Uterus (tissue), 4 donors: Measurements from ENCODE around the gene SCGB3A2. TPM values are rescaled to one million over a fixed set of nuclear protein-coding genes. Genes with fewer than 3 reads are reported as not detected.

ENCODE experiments used
- DNase-seq, 2 donors: peaks; one replicate each; pipeline ENCODE4 v3.0.0-alpha.2; 2019 to 2020
- H3K27ac ChIP-seq, 2 donors: fragments of 200-600 bp; sonication (generic); 1 replicate in 1 of 2; 2 replicates in 1 of 2; pipeline ENCODE4 v1.5.1; 2016 to 2018
- H3K27me3 ChIP-seq, 2 donors: fragments of 200-600 bp; sonication (generic); one replicate each; pipeline ENCODE4 v1.5.1; 2018 to 2019; ENCODE audit warnings: control low read depth in 1 of 2
- H3K36me3 ChIP-seq, 2 donors: fragments of 200-600 bp; sonication (generic); one replicate each; pipeline ENCODE4 v1.5.1; 2019; ENCODE audit warnings: control low read depth in 1 of 2
- H3K4me1 ChIP-seq, 2 donors: fragments of 200-600 bp; sonication (generic); one replicate each; pipeline ENCODE4 v1.5.1; 2018 to 2019; ENCODE audit warnings: control low read depth in 1 of 2
- H3K4me3 ChIP-seq, 2 donors: fragments of 200-600 bp; sonication (generic); 1 replicate in 1 of 2; 2 replicates in 1 of 2; pipeline ENCODE4 v1.5.1; 2018 to 2019; ENCODE audit warnings: mild to moderate bottlenecking in 1 of 2
- H3K9me3 ChIP-seq, 2 donors: fragments of 200-600 bp; sonication (generic); one replicate each; pipeline ENCODE4 v1.5.1; 2019; ENCODE audit warnings: control low read depth in 1 of 2
- POLR2A ChIP-seq, 2 donors: fragments of 450-650 bp; IDR thresholded peaks; one replicate each; pipeline ENCODE4 v1.6.1; 2016; ENCODE audit warnings: antibody characterized with exemption in 2 of 2, mild to moderate bottlenecking in 1 of 2, moderate library complexity in 1 of 2
- intact Hi-C: fragments of 100-400 bp; cut with DNase I; formaldehyde crosslinking; loops from one replicate; pipeline ENCODE4 v1.15.1; 2023; ENCODE audit warnings: low total_unique reads
- total RNA-seq, 4 donors: library from RNA; depleted of rRNA in 3 of 4; stranded (reverse); fragments of >200 nt in 3 of 4; gene quantifications; one replicate each; pipeline versions ENCODE4 v1.1.0 to v1.2.4, GENCODE V29; 2014 to 2023
- TF ChIP-seq, protein P1 (sequence below), 4 experiments: fragments of 200-600 bp in 2 of 4; fragments of 450-650 bp in 2 of 4; sonication (generic) in 2 of 4; IDR thresholded peaks; one replicate each; pipeline ENCODE4 v1.5.1; 2016 to 2019; ENCODE audit warnings: antibody characterized with exemption in 4 of 4, mild to moderate bottlenecking in 2 of 4, moderate library complexity in 1 of 4
- donor health status: DM: yes; HTN: yes; CAD: no.

SCGB3A2 gene
- total RNA-seq, 4 donors from 2014 or later: not detected

DNA sequence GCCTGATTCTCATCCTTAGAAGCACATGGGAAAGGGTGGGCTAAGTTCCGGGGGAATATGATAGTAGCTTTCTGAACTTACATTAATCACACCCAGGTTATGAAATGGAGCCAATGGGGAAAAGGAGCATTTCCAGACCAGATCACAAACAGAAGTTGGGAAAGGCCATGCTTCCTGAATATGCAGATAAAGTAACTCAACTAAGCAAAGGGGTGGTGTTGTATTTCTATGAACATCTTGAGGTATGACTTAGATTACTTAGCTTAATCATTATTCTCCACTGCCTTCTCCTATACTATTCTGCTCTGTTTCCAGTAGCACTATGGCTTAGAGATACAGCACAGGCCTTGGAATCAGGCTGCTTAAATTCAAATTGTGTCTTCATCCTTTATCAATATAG, 17.4 kb downstream of the SCGB3A2 start:
- no peak overlapping the region for H3K4me3 ChIP-seq
- H3K27ac ChIP-seq: no peak overlapping the region
- intact Hi-C loops: no loop called here
- DNase-seq: no peak
- no peaks in the 10 kb centered on the region for H3K4me1 ChIP-seq
- no peaks in the 10 kb centered on the region for H3K36me3 ChIP-seq
- no peak for TF ChIP-seq POLR2A (IDR thresholded peaks at IDR 0.05)
- TF ChIP-seq, protein P1, sequence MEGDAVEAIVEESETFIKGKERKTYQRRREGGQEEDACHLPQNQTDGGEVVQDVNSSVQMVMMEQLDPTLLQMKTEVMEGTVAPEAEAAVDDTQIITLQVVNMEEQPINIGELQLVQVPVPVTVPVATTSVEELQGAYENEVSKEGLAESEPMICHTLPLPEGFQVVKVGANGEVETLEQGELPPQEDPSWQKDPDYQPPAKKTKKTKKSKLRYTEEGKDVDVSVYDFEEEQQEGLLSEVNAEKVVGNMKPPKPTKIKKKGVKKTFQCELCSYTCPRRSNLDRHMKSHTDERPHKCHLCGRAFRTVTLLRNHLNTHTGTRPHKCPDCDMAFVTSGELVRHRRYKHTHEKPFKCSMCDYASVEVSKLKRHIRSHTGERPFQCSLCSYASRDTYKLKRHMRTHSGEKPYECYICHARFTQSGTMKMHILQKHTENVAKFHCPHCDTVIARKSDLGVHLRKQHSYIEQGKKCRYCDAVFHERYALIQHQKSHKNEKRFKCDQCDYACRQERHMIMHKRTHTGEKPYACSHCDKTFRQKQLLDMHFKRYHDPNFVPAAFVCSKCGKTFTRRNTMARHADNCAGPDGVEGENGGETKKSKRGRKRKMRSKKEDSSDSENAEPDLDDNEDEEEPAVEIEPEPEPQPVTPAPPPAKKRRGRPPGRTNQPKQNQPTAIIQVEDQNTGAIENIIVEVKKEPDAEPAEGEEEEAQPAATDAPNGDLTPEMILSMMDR (IDR thresholded peaks at IDR 0.05): no peak
- H3K9me3 ChIP-seq: no peaks in the 10 kb centered on the region
- H3K27me3 ChIP-seq: no peaks in the 10 kb centered on the region

- H3K9me3 ChIP-seq: no peaks in the 10 kb centered on the region
- intact Hi-C loops: no loop called here
- no peaks in the 10 kb centered on the region for H3K36me3 ChIP-seq
- H3K4me3 ChIP-seq: no peak overlapping the region
- DNase-seq: no peak
- TF ChIP-seq POLR2A (IDR thresholded peaks at IDR 0.05): no peak
- TF ChIP-seq, protein P1 (IDR thresholded peaks at IDR 0.05): no peak
- no peak overlapping the region for H3K27ac ChIP-seq
- H3K27me3 ChIP-seq: no peaks in the 10 kb centered on the region
- no peaks in the 10 kb centered on the region for H3K4me1 ChIP-seq
Measured at GRCh38 chr5:147898875-147899401, 20.4 kb downstream of the SCGB3A2 start.

DNA sequence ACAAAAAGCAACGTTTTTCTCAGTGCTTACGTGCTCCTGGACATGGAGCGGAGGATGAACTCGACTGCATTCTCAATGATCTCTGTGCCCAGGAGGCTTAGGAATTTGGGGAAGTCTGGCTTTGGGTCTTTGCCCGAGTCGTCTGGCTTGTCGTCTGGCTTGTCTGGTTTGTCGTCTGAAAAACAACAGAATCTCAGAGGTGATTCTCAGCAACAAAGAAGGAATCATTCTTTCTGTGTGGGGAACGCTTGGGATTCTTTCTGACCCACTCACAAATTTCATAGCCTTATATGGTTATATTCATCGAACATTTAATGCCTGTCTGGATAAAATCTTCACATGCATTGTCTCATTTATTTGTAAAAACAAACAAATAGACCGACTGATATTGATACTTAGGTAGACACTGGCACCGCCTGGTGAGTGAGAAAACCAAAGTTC, 23.1 kb downstream of the SCGB3A2 start:
- no peak for DNase-seq
- no peaks in the 10 kb centered on the region for H3K4me1 ChIP-seq
- H3K27ac ChIP-seq: no peak overlapping the region
- TF ChIP-seq, protein P1 (IDR thresholded peaks at IDR 0.05): no peak
- TF ChIP-seq POLR2A (IDR thresholded peaks at IDR 0.05): no peak
- H3K4me3 ChIP-seq: no peak overlapping the region
- no peaks in the 10 kb centered on the region for H3K9me3 ChIP-seq
- intact Hi-C loops: no loop called here
- H3K27me3 ChIP-seq: no peaks in the 10 kb centered on the region
- H3K36me3 ChIP-seq: no peaks in the 10 kb centered on the region

- H3K9me3 ChIP-seq: no peaks in the 10 kb centered on the region
- no peaks in the 10 kb centered on the region for H3K27me3 ChIP-seq
- TF ChIP-seq, protein P1 (IDR thresholded peaks at IDR 0.05): no peak
- TF ChIP-seq POLR2A (IDR thresholded peaks at IDR 0.05): no peak
- intact Hi-C loops: no loop called here
- no peak overlapping the region for H3K27ac ChIP-seq
- no peak overlapping the region for H3K4me3 ChIP-seq
- no peak for DNase-seq
- H3K36me3 ChIP-seq: no peaks in the 10 kb centered on the region
- no peaks in the 10 kb centered on the region for H3K4me1 ChIP-seq
Measured at GRCh38 chr5:147902609-147903115, 24.2 kb downstream of the SCGB3A2 start.

DNA sequence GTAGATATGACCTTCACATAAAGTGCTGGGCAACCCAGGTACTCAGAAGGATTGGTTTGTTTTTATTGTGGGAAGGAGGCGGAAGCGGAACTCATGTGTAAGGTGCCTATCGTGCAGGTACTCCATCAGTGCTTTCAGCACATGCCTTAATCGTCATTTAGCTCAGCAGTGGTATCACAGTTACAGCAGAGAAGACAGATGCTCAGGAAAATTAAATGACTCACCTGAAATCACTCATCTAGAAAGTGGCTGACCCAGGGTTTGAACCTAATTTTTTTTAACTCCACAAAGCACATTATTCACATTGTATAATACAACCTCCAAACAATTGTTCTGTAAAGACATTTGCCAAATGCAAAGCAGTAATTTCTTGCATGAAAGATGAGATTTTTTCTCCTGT, 25.6 kb downstream of the SCGB3A2 start:
- no peaks in the 10 kb centered on the region for H3K27me3 ChIP-seq
- intact Hi-C loops: no loop called here
- no peak overlapping the region for H3K27ac ChIP-seq
- no peaks in the 10 kb centered on the region for H3K9me3 ChIP-seq
- no peaks in the 10 kb centered on the region for H3K4me1 ChIP-seq
- DNase-seq: no peak
- no peaks in the 10 kb centered on the region for H3K36me3 ChIP-seq
- H3K4me3 ChIP-seq: no peak overlapping the region
- TF ChIP-seq, protein P1 (IDR thresholded peaks at IDR 0.05): no peak
- TF ChIP-seq POLR2A (IDR thresholded peaks at IDR 0.05): no peak
